NCI-H146 treated with DMSO at 0.1 percent for 48 hours (cell line): Measurements from ENCODE around the gene CES2.

Source experiments
- DNase-seq: peaks from one replicate; lab custom pipeline; 2025; ENCODE audit not compliant: unreplicated experiment; lab: John Stamatoyannopoulos, UW

Gene CES2

DNA sequence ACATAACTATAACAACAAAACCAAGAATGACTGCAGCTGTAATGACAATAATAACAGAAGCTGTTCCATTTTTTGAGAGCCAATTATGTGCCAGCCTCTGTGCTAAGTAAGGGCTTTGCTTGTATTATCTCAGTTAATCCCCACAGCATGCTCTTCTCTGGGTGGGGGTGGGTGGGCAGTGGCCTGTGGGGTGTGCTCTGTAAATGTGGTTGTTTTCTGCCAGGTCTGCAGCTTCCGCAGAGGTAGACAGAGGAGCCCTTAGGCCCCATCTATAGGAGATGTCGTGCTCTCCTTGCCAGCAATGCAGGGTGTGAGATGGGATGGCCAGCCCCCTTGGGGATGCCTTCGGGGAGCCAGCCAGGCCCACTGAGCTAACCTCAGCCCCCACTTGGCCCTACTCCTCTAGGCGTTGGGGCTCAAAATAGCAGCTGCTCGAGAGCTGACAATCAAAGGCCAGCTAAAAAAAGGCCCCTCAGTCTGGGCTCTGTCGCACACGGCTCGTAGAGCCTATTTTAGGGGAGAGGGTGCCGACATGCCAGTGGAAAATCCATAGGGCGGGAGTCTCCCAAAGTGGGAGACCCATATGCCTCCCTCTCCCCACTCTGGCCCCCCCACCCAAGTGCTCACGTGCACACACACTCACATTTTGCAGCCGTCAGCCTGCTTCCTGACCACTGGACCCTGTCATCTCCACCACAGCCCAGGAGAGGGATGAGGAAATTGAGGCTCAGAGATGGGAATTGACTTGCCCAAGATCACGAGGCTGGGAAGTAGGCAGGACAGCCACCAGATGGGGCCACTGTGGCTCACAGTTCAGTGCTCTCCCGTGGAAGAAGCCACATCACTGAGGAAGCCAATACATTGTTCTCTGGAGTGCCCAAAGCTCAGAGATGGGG, 32.4 kb upstream of the CES2 start:
- no peak for DNase-seq

DNA sequence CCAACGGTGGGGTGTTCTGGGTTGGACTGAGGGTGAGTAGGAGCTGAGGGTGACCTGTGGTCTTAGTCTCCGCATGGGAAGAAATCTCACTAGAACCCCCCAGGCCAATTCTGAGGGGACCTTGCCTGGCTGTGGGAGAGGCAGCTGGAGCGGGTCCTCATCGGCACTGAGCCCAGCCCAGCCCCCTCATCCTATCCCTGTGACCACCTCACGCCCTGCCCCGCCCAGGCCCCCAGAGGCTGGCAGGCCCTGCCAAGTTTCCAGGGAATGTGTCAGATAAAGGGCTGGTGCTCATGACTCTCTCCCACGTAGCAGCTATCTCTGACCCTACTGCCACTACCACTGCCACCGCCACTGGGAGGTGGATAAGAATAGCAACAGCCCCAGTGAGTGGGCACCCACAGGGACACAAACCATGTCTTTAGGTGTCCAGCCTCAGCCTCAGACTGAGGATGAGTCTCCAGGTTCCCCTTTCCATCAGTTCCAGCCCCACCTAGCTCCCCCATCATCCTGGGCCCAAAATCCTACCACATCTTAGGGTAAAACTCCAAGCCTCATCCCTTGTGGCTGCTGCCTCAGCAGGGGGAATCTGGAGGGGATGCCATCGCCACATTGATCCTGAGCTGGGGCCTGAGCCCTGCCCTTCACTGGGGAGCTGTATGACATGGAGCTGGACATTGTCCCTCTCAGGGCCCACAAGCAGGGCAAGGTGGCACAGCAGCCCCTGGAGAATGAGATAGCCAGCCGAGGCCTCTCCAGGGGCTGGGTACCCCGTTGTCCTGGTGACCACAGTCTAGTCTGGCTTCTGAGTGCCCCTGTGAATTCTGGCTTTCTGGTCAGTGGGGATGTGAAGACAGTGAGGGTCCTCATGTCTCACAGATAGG, 31.5 kb upstream of the CES2 start:
- no peak for DNase-seq

DNA sequence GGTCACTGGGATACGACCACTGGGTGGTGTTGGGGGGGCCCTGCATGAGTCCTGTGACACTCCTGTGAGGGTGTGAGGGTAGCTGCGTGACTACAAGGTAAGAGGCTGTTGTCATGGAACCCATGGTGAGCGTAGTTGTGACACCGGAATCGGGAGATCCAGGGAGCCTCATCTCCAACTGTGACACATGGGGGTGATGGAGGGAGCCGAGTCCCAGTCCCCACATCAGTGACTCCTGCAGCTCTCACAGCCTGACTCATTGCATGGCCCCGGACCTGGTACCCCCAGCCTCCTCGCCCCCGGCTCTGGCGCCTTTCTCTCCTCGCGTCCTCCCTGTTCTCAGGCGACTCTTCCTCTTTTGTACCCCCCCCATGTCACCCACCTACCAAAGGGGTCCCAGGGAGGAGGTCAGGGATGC, 30.9 kb upstream of the CES2 start:
- DNase-seq: no peak

DNA sequence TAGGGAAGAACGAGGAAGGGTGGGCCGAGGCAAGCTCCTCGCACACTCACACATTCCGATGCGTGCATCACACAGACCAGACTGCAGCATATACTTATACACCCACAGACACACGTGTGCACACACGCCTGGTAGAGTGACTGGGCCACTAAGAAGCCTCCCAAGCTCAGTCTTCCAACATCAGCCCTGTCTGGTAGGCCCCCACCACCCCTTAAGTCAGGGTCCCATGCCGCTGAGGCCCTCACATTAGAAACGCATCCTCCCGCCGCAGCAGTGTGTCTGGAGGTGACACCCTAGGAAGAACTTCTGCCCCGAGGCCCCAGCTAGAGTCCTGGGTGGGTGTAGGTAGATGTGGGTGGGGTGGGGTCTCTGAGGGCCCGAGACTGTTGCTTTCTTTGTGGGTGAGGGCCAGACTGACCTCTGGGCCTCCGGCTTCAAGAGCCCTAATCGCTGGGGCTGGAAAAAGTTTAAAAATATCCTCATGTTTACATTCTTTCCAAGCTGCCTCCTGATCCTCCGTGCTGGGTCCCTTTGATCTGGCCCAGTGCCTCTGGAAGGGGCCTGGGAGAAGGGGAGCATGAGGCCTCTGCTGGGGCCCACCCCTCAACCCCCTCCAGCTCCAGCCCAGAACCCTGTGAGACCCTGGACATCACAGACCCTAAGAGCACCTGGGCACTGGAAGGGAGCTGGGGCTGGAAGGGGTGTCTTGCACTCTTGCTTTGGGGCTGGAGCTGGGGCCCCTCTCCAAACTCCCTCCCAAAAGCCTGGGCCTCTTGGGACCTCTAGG, 30.3 kb upstream of the CES2 start:
- no peak for DNase-seq

DNA sequence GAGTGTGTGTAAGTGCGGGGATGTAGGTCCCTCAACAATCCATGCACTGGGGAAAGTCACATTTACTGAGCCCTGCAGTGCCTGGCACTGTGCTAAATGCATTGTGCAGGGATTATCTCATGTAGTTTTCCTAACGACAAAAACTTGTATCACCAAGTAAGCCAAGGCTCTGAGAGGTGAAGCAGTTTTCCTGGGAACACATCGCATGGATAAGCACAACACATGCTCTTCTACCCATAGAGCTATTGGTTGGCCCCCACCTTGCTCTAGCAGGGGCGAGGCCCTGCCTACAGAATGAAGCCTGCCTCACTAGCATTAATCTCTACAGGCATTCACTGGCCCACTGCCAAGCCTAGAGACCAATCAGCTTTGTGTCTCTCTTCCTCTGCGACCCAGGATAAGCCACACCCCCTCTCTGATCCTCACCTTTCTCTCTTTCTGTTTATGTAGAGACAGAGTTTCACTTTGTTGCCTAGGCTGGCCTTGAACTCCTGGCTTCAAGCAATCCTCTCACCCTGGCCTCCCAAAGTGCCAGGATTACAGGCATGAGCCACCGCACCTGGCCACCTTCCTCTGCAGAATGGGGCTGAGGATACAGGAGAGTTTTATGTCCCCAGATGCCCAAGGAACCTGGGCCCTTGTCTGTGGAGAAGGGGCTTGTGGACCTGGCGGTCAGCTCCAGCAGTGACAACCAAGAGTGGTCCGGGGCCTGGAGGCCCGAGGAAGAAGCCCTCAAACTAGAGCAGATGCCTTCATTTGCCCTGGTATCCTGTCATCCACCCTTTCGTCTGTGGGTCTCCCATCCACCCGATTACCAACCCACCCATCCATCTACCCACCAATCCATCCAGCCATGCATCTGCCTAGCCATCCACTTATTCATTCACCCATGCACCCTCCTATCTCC, 29.4 kb upstream of the CES2 start:
- DNase-seq: no peak

DNA sequence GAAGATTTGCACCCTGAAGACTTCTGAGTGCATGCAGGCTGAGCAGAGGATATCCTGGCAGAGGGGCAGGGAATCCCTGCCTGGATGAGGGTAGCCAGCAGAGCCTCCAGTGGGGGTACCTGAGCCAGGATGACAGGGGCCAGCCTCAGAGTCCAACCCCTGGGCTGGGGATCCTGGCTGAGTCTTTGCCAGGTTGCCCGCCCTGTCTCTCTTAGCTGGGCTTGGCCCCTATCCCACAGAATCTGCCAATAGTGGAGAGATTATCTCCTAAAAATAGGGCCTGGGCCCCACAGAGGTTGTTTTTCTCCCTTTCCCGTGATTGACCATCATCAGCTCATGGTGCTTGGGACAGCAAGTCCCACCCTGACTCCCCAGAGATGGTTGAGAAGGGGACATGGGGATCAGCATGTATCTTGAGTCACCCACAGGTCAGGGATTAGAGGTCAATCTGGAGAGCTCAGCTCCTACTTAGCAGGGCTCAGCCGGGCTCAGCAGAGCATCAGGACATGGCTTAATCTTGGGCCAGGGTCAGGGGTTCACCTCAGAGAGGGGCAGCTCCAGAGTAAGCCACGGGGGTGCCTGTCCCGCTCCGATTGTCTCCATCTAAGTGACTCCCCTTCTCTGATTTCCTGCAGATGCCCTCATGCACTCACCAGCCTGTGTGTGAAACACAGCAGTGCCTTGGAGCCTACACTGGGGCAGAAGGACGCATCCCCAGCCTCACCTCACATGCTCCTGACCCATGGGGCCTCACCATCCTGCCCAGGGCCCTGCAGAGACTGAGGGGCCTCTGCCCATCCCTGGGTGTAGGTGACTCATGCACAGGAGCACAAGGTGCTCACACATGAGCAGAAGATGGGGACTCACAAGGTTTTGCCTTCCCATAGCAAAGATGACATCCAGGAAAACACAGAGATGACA, 28.1 kb upstream of the CES2 start:
- DNase-seq: no peak

DNA sequence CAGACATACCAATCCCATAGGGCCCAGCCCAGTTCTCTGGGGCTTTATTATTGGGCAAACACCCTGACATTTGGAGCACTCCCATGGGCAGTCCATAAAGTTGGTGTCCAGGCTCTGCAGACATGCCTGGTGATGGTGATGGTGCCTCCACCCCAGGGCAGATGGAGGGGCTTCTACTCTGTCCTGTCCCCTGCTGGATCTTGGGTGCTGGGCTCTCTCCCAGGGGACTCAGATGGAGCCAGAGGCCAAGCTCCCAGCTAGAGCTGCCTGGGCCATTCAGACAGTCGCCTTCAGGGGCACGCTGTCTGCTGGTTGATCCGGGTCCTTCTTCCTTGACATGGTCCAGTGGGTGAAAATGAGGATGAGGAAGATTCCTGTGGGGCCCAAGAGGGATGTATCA, 27.2 kb upstream of the CES2 start:
- DNase-seq: no peak

DNA sequence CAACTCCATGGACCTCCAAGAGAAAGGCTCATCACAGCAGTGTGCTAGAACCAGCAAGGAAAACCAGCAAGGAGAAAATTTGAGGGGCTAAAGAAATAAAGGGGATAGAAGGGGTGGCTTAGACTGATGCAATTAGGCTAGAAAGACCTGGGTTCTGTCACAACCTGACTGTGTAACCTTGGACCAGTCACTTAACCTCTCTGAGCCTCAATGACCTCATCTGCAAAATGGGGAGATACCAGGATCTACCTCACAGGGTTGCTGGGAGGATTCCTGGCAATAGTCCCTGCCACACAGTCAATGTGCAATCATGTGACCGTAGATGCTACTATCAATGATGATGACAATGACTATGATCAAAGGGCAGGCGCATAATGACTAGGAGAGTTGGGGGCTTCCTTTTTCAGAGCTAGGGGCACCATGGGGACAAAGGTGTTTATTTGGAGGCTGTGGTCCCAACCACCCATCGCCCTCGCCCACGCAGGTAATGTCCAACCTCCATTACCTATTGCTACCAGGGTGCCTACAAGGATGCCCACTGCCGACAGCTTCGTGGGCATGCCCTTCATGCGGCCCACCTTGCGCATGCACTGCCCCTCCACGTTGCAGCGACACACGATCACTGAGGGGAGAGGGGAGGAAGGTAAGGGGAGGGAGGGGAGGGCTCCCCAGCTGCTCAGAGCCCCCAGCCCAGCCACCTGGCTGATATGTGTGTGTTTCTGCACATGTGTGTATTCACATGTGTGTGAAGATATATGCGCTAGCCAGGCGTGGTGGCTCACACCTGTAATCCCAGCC, 26.4 kb upstream of the CES2 start:
- DNase-seq: no peak

DNA sequence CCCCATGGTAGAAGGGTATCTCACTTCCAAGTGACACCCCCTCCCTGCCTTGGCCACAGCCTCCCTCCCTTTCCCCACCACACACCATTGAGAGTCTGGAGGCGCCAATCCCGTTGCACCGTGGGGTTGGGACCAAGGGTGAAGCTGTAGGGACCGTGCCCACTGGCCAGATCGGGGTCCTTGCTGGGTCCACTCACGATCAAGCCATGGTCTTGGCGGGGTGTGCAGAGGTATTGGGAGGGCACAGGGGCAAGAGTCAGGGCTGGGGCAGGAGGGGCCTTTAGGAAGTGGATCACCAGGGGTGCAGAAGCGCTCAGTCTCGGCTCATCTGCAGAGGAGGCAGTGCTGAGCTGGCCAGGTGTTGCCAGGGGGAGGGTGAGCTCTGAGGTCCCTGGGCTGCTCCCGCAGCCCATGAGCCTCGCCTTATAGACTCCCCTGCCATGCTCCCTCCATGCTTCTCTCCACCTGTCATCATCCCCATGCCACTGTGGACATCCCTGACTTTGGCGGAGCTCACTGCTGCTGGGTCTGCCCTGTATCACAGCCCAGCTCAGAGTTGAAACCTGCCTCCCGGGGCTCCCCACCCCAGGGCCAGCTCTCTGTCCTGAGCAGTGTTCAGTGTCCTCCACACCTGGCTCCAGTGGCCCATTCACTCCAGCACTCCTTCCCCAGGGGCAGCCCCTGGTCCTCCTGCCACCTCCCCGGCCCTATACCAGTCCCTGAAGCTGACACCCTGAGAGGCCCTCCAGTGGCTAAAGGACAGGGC, 25.0 kb upstream of the CES2 start:
- DNase-seq: no peak

DNA sequence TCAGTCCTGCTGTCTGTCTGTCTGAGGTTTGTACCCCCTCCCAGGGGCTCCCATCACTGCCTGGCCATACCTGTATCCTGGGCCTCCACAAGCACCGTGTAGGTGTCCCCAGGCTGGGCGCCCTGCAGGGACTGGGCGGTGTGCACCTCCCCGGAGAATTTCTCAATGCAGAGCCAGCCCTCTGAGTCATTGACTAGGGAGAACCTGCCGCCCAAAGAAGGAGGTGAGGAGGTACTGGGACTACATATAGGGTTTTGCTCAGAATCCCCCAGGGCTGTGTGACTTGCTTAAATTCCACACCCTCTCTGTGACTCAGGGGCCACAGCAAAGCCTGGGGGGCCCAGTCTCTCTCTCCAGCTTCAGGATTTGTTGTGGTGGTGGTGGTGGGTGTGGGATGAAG, 24.2 kb upstream of the CES2 start:
- no peak for DNase-seq

DNA sequence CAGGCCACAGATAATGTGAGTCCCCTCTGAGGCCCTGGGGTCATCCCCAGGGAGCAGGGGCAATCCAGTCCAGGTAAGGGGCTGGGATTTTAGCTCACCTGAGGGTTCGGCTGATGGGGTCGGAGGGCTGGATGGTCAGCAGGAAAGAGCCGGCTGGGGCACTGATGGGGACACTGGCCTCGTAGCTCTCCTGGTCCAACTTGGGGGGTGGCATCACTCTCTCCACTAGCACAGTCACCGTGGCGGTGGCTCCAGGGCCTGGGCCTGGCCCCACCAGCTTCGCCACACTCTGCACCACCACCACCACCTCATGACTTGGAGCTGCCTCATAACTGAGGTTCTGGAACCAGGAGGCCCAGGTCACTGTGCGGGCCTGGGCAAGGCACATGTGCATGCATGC, 23.5 kb upstream of the CES2 start:
- no peak for DNase-seq

DNA sequence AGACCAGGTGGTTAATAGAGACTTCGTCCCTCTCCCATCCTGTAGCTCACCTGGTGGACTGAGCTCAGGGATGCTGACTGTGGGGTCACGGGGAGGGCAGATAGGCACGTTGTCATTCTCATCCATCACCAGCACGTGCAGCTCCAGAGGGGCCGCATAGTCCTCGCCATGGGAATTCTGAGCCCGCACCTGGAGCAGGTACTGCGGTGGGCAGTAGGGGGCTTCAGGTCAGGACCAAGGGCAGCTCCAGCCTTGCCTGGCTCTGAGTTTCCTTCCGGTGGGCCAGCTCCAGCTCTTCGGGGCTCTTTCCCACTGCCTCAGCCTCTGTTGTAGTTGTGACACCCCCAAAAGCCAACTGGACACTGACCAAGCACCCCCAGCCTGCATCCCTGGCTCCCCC, 22.2 kb upstream of the CES2 start:
- DNase-seq: no peak

DNA sequence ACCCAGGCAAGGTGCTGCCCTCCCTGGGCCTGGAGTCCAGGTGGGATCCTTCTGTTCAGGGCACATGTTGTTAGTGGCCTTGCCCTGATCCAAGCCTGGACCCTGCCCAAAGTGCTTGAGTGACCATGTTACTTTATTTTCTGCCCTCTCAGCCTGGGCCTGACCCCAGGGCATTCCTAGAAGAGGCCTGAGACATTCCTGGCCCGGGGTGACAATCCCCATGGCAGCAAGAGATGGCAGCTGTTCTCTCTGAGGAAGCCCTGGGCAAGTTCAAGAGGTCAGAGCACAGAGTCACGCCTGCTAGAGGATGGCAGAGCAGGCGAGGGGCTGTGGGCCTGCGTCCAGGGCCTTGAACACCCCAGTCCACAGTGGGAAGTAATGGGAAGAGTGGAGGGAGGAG, 21.6 kb upstream of the CES2 start:
- no peak for DNase-seq

DNA sequence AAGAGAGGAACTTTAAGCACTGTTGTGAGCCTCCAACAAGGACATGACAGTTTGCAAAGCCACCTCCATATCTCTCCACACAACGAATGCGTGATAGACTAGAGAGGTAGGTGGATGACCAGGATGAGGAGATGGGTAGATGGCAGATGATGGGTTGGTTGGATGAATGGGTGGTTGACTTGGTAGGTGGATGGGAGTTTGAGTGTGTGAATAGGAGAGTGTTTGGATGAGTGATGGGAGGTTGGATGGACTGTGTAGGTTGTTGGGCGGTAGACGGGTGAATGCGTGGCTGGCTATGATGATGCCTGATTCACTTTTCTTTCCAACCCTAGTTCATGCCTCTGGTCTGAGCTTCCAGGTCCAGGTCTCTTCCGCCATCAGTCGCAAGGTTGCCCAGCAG, 20.8 kb upstream of the CES2 start:
- no peak for DNase-seq

DNA sequence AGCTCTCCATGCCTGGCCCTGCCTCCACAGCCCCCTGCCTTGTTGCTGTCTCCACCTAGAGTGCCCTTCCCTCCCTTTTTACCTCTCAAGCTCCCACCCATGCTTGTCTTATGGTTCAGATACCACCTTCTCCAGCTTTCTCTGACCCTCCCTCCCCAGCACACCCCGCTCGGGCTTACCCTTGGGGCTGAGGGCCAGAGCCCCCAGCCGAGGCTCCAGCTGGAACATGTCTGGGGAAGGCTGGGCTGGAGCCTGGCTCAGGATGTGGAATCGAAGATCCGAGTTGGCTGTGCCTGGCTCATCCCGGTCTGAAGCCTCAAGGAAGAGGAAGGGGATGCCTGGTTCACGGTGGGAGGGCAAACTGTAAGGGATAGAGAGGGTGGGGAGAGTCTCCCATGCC, 20.3 kb upstream of the CES2 start:
- DNase-seq: no peak

DNA sequence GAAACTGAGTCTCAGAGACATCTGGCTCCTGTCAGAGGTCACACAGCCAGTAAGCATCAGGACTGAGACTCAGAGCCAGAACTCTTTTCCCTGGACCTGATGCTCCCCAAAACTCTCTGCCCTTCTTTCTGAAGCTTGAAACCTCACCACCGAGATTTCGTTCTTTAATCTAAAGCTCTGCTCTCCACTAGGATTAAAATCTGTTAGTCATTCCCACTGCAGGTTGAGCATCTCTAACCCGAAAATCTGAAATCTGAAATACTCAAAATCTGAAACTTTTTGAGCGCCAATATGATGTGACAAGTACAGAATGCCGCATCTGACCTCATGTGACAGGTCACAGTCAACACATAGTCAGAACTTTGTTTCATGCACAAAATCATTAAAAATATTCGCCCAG, 18.8 kb upstream of the CES2 start:
- no peak for DNase-seq

DNA sequence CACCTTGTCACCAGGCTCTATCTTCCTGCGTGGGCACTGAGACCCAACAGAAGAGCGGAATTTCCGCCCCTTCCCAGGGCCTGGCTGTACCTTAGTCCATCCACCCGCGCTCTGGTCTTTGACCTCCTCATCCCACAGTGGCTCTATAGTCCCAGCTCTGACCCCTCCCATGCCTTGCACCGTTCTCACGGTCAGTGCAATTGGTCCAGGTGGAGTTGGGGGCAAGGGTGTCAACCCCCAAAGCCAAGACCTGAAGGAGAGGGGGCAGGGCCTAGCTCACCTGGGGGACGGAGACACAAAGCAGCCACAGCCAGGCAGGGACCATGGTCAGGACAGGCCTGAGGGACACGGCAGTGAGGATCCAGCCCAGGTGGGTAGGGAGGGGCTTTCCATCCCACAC, 17.6 kb upstream of the CES2 start:
- DNase-seq: no peak

DNA sequence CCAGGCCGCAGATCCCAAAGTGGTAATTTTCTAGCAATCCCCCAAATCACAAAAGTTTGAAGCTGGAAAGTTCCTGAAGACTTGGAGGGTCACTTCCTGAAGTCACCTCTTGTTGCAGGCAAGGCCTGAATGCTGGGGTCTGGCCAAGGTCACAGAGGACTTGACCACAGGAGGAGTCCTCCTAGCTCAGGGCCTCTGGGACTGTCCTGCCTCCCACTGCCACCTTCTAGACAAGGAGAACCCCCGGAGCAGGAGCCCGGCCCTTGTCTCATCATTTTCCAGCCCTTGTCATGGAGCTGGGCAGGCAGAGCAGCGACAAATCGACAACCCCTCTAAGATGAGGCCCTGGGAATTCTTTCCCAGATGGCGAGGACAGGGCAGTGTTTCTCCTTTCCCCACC, 17.0 kb upstream of the CES2 start:
- DNase-seq: no peak
